KOPT-K1 (cell line): Measurements from ENCODE around the gene PHAF1.
"Not testable (repeated sequence)": the region's sequence is repeated elsewhere in the genome, so short reads cannot be mapped to it uniquely, and the experiment has no call there.

Experiments used
- H3K27ac ChIP-seq: fragments of 200-600 bp; sonication (generic); 2 replicates; pipeline ENCODE4 v1.5.1; 2016; ENCODE audit warnings: antibody characterized with exemption, mild to moderate bottlenecking, low read depth, low read length; ENCODE audit not compliant: poor library complexity, severe bottlenecking
- H3K36me3 ChIP-seq: fragments of 200-600 bp; sonication (generic); 2 replicates; pipeline ENCODE4 v1.5.1; 2017; ENCODE audit warnings: antibody characterized with exemption, mild to moderate bottlenecking, low read length, moderate library complexity; ENCODE audit not compliant: insufficient read depth
- H3K9me3 ChIP-seq: fragments of 200-600 bp; sonication (generic); 2 replicates; pipeline ENCODE4 v1.5.1; 2017; ENCODE audit warnings: antibody characterized with exemption, low read length, mild to moderate bottlenecking; ENCODE audit not compliant: insufficient read depth, poor library complexity, severe bottlenecking

PHAF1 gene

GRCh38 chr16:67116388-67117311 is 6.9 kb downstream of the PHAF1 start:
- H3K9me3 ChIP-seq, result no peaks in the 10 kb centered on the region
- no peak overlapping the region for H3K27ac ChIP-seq
- peaks cover 24% of the 10 kb centered on the region for H3K36me3 ChIP-seq

GRCh38 chr16:67117716-67118115 is 8.0 kb downstream of the PHAF1 start:
- no peaks in the 10 kb centered on the region for H3K9me3 ChIP-seq
- H3K27ac ChIP-seq, result no peak overlapping the region
- peaks cover 34% of the 10 kb centered on the region for H3K36me3 ChIP-seq

- no peak overlapping the region for H3K27ac ChIP-seq
- H3K36me3 ChIP-seq, result peaks cover 53% of the 10 kb centered on the region
- no peaks in the 10 kb centered on the region for H3K9me3 ChIP-seq
Measured at GRCh38 chr16:67120025-67120424, 10.3 kb downstream of the PHAF1 start.

- H3K9me3 ChIP-seq, H3K27ac ChIP-seq: not testable (repeated sequence)
- H3K36me3 ChIP-seq, result peaks cover 72% of the 10 kb centered on the region
Measured at GRCh38 chr16:67122799-67123198, 13.1 kb downstream of the PHAF1 start.

GRCh38 chr16:67128417-67128816 is 18.7 kb downstream of the PHAF1 start:
- Histone ChIP-seq H3K9me3 (no peaks in the 10 kb centered on the region), H3K36me3 (peaks cover 85% of the 10 kb centered on the region), H3K27ac (no peak overlapping the region)

GRCh38 chr16:67128887-67129286 is 19.1 kb downstream of the PHAF1 start:
- peaks cover 83% of the 10 kb centered on the region for H3K36me3 ChIP-seq
- no peak overlapping the region for H3K27ac ChIP-seq
- H3K9me3 ChIP-seq, result no peaks in the 10 kb centered on the region

GRCh38 chr16:67129422-67129821 is 19.7 kb downstream of the PHAF1 start:
- H3K27ac ChIP-seq, result no peak overlapping the region
- peaks cover 83% of the 10 kb centered on the region for H3K36me3 ChIP-seq
- H3K9me3 ChIP-seq, result no peaks in the 10 kb centered on the region

- Histone ChIP-seq H3K27ac (no peak overlapping the region), H3K9me3 (no peaks in the 10 kb centered on the region), H3K36me3 (peaks cover 95% of the 10 kb centered on the region)
Measured at GRCh38 chr16:67137605-67138004, 27.9 kb downstream of the PHAF1 start.

- H3K36me3 ChIP-seq, result peaks cover 97% of the 10 kb centered on the region
- H3K9me3 ChIP-seq, result no peaks in the 10 kb centered on the region
- no peak overlapping the region for H3K27ac ChIP-seq
Measured at GRCh38 chr16:67141391-67141790, 31.6 kb downstream of the PHAF1 start.

- Histone ChIP-seq H3K36me3 (peaks cover 97% of the 10 kb centered on the region), H3K27ac (no peak overlapping the region), H3K9me3 (no peaks in the 10 kb centered on the region)
Measured at GRCh38 chr16:67142342-67142741, 32.6 kb downstream of the PHAF1 start.

- Histone ChIP-seq H3K36me3 (peaks cover 97% of the 10 kb centered on the region), H3K9me3 (no peaks in the 10 kb centered on the region), H3K27ac (no peak overlapping the region)
Measured at GRCh38 chr16:67144943-67145342, 35.2 kb downstream of the PHAF1 start.

GRCh38 chr16:67145746-67146145 is 36.0 kb downstream of the PHAF1 start:
- peaks cover 89% of the 10 kb centered on the region for H3K36me3 ChIP-seq
- no peak overlapping the region for H3K27ac ChIP-seq

GRCh38 chr16:67146523-67147357 is 37.0 kb downstream of the PHAF1 start:
- Histone ChIP-seq H3K9me3 (no peaks in the 10 kb centered on the region), H3K27ac (no peak overlapping the region), H3K36me3 (peaks cover 79% of the 10 kb centered on the region)

More at GRCh38 chr16:67145746-67146145, 36.0 kb downstream of the PHAF1 start:
- no peaks in the 10 kb centered on the region for H3K9me3 ChIP-seq

- Histone ChIP-seq H3K36me3 (peaks cover 70% of the 10 kb centered on the region), H3K9me3 (no peaks in the 10 kb centered on the region), H3K27ac (no peak overlapping the region)
Measured at GRCh38 chr16:67147437-67148140, 37.8 kb downstream of the PHAF1 start.

GRCh38 chr16:67148221-67148620 is 38.5 kb downstream of the PHAF1 start:
- Histone ChIP-seq H3K9me3 (no peaks in the 10 kb centered on the region), H3K27ac (no peak overlapping the region), H3K36me3 (peaks cover 64% of the 10 kb centered on the region)
